ENCODE data around the gene STING1.
A peak's percentile ranks its signal among the peaks of the same experiment; 100 is the strongest.

The STING1 gene

DNA sequence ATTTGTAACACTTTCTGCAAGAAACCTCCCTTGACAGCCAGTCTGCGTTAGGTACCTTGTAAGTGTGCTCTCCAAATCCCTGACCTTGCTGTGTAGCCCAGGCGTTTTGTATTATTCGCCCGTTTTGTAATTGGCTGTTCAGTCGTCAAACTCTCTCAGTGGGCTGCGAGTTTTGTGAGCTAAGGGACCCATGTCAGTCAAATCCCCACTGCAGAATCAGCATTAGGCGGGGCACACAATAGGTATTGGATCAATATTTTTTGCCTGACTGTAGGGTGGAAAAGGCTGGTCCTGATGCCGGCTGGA is 43.9 kb downstream of the STING1 start:
- H3K4me1 ChIP-seq (ENCODE audit: insufficient read depth, insufficient read length): no peaks in the 10 kb centered on the region
- peak overlapping the region; percentile 84 for H3K4me3 ChIP-seq (ENCODE audit: insufficient read length, low read depth)
- TF ChIP-seq YY1 (IDR thresholded peaks at IDR 0.05; ENCODE audit: insufficient read depth, insufficient read length): no peak
- no peak for TF ChIP-seq ZNF274 (IDR thresholded peaks at IDR 0.05; ENCODE audit: low read depth, low read length)
- no peak for TF ChIP-seq SUZ12 (IDR thresholded peaks at IDR 0.05; ENCODE audit: extremely low read depth, insufficient read depth, insufficient read length)
- no peaks in the 10 kb centered on the region for H3K9me3 ChIP-seq (ENCODE audit: insufficient read depth, low read length)
- no peaks in the 10 kb centered on the region for H3K27me3 ChIP-seq (ENCODE audit: insufficient read depth, insufficient read length)
- peak overlapping the region; percentile 2 for H3K9ac ChIP-seq (ENCODE audit: insufficient read length, low read depth)
- DNase-seq (ENCODE audit: low read depth, low spot score): no peak
- peaks cover 5% of the 10 kb centered on the region for H3K36me3 ChIP-seq (ENCODE audit: insufficient read depth, insufficient read length, low read length)

DNA sequence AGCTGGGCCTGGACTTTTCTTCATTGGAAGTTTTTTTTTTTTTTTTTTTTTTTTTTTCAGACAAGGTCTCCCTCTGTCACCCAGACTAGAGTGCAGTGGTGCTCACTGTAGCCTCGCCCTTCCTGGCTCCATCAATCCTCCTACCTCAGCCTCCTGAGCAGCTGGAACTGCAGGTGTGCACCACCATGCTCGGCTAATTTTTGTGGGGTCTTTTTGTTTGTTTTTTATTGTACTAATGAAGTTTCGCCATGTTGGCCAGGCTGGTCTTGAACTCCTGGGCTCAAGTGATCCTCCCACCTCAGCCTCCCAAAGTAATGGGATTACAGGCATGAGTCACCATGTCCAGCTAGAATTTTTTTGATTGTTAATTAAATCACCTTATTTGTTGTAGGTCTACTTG is 46.9 kb downstream of the STING1 start:
- Histone ChIP-seq H3K4me3 (ENCODE audit: insufficient read length, low read depth) (no peak overlapping the region), H3K9me3 (ENCODE audit: insufficient read depth, low read length) (no peaks in the 10 kb centered on the region), H3K36me3 (ENCODE audit: insufficient read depth, insufficient read length, low read length) (peaks cover 8% of the 10 kb centered on the region), H3K27me3 (ENCODE audit: insufficient read depth, insufficient read length) (no peaks in the 10 kb centered on the region), H3K9ac (ENCODE audit: insufficient read length, low read depth) (no peak overlapping the region), H3K4me1 (ENCODE audit: insufficient read depth, insufficient read length) (no peaks in the 10 kb centered on the region)
- DNase-seq (ENCODE audit: low read depth, low spot score): no peak
- TF ChIP-seq SUZ12 (IDR thresholded peaks at IDR 0.05; ENCODE audit: extremely low read depth, insufficient read depth, insufficient read length) (no peak), YY1 (IDR thresholded peaks at IDR 0.05; ENCODE audit: insufficient read depth, insufficient read length) (no peak), ZNF274 (IDR thresholded peaks at IDR 0.05; ENCODE audit: low read depth, low read length) (no peak)

DNA sequence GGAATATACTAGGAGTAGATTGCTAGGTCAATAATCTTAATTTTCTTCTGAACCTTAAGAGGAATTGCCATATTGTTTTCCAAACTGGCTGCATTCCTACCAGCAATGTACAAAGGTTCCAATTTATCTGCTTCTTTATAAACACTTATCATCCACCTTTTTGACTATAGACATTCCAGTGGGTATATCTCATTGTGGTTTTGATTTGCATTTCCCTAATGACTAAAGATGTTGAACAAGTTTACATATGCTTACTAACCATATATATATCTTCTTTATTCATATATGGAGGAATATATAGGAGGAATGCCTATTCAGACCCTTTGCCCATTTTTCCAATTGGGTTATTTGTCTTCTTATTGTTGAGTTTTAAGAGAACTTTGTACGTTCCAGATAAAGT is 50.9 kb downstream of the STING1 start:
- no peaks in the 10 kb centered on the region for H3K9me3 ChIP-seq (ENCODE audit: insufficient read depth, low read length)
- TF ChIP-seq YY1 (IDR thresholded peaks at IDR 0.05; ENCODE audit: insufficient read depth, insufficient read length): no peak
- TF ChIP-seq ZNF274 (IDR thresholded peaks at IDR 0.05; ENCODE audit: low read depth, low read length): no peak
- no peak for TF ChIP-seq SUZ12 (IDR thresholded peaks at IDR 0.05; ENCODE audit: extremely low read depth, insufficient read depth, insufficient read length)
- H3K36me3 ChIP-seq (ENCODE audit: insufficient read depth, insufficient read length, low read length): peaks cover 15% of the 10 kb centered on the region
- H3K4me1 ChIP-seq (ENCODE audit: insufficient read depth, insufficient read length): no peaks in the 10 kb centered on the region
- no peak for DNase-seq (ENCODE audit: low read depth, low spot score)
- H3K9ac ChIP-seq (ENCODE audit: insufficient read length, low read depth): no peak overlapping the region
- H3K27me3 ChIP-seq (ENCODE audit: insufficient read depth, insufficient read length): no peaks in the 10 kb centered on the region
- no peak overlapping the region for H3K4me3 ChIP-seq (ENCODE audit: insufficient read length, low read depth)

DNA sequence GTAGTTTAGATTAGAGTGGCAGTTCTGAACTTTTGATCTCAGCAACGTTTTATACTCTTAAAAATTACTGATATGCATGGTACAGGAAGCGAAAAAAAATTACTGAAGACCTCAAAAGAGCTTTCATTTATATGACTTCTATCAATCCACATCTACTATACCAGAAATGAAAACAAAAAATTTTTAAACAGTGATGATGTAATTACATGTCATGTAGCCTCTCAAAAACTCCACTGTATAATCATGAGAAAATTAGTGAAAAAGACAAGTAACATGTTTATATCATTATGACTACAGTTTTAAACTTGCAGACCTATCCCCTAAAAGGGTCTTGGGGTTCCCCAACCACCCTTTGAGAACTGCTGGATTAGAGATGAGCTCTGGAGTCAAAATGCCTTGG is 52.5 kb downstream of the STING1 start:
- no peaks in the 10 kb centered on the region for H3K9me3 ChIP-seq (ENCODE audit: insufficient read depth, low read length)
- no peaks in the 10 kb centered on the region for H3K27me3 ChIP-seq (ENCODE audit: insufficient read depth, insufficient read length)
- TF ChIP-seq ZNF274 (IDR thresholded peaks at IDR 0.05; ENCODE audit: low read depth, low read length) (no peak), YY1 (IDR thresholded peaks at IDR 0.05; ENCODE audit: insufficient read depth, insufficient read length) (no peak), SUZ12 (IDR thresholded peaks at IDR 0.05; ENCODE audit: extremely low read depth, insufficient read depth, insufficient read length) (no peak)
- H3K36me3 ChIP-seq (ENCODE audit: insufficient read depth, insufficient read length, low read length): peaks cover 24% of the 10 kb centered on the region
- no peak overlapping the region for H3K4me3 ChIP-seq (ENCODE audit: insufficient read length, low read depth)
- no peak overlapping the region for H3K9ac ChIP-seq (ENCODE audit: insufficient read length, low read depth)
- no peaks in the 10 kb centered on the region for H3K4me1 ChIP-seq (ENCODE audit: insufficient read depth, insufficient read length)
- DNase-seq (ENCODE audit: low read depth, low spot score): no peak

DNA sequence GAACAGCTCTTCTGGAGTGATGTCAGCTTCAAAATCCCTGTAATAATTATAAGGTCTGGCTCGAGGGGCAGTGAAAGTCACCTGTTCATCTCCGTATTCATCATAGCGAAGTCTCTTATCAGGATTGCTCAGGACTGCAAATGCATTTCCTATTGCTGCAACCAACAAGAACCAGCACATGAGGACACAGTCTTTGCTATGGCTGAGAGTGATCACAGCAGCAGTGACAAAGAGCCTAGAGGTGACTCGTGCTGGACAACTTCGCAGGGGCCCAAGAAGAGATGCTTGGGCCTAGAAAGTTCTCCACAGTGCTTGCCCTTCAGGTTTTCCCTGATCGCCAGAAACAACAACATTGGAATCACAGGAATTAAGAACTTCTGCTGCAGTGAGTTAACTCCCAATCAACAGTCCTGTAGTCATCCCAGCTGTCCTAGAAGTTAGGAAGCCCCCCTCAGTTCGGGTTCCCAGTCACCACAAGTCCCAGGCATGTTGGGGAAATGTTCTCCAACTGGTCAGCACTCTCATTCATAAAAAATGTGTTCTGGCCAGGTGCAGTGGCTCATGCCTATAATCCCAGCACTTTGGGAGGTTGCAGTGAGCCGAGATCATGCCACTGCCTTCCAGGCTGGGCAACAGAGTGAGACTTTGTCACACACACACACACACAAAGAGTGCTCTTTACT is 56.2 kb downstream of the STING1 start:
- Histone ChIP-seq H3K4me1 (ENCODE audit: insufficient read depth, insufficient read length) (no peaks in the 10 kb centered on the region), H3K27me3 (ENCODE audit: insufficient read depth, insufficient read length) (no peaks in the 10 kb centered on the region), H3K9me3 (ENCODE audit: insufficient read depth, low read length) (no peaks in the 10 kb centered on the region), H3K36me3 (ENCODE audit: insufficient read depth, insufficient read length, low read length) (peaks cover 39% of the 10 kb centered on the region), H3K4me3 (ENCODE audit: insufficient read length, low read depth) (no peak overlapping the region), H3K9ac (ENCODE audit: insufficient read length, low read depth) (no peak overlapping the region)
- TF ChIP-seq YY1 (IDR thresholded peaks at IDR 0.05; ENCODE audit: insufficient read depth, insufficient read length): no peak
- TF ChIP-seq ZNF274 (IDR thresholded peaks at IDR 0.05; ENCODE audit: low read depth, low read length): no peak
- no peak for TF ChIP-seq SUZ12 (IDR thresholded peaks at IDR 0.05; ENCODE audit: extremely low read depth, insufficient read depth, insufficient read length)
- DNase-seq (ENCODE audit: low read depth, low spot score): no peak

Measured in NT2/D1 (cell line).